HG02885 (cell line): ENCODE data around the gene KIF1B.
"Not testable (repeated sequence)": the region's sequence is repeated elsewhere in the genome, so short reads cannot be mapped to it uniquely, and the experiment has no call there.

Experiments
- ATAC-seq: cut with Tn5 transposase; IDR thresholded peaks from one replicate; pipeline ENCODE4 v1.9.1; 2021; ENCODE audit warnings: mild to moderate bottlenecking; ENCODE audit not compliant: unreplicated experiment, poor library complexity

KIF1B gene

DNA sequence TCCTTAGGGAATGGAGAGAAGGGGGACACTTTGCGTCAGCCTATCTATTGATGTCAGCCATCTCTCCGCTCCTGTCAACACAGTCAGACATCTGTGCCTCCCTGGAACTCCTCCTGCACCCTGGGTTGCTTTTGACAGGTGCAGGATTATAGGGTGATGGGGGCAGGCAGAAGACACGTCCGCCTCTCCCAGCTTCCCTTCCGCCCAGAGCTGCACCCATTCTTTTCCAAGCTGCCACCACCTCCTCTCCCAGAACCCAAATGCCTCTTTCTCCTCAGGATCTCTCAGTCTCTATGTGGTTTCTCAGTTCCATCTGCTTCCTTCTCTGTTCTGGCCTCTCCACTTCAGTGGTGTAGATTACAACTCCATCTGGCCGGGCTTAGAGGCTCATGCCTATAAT, 17.1 kb upstream of the KIF1B start:
- no peak for ATAC-seq

GRCh38 chr1:10195570-10195969, 14.8 kb upstream of the KIF1B start:
- ATAC-seq = no peak

GRCh38 chr1:10196976-10197375, 13.4 kb upstream of the KIF1B start:
- no peak for ATAC-seq

DNA sequence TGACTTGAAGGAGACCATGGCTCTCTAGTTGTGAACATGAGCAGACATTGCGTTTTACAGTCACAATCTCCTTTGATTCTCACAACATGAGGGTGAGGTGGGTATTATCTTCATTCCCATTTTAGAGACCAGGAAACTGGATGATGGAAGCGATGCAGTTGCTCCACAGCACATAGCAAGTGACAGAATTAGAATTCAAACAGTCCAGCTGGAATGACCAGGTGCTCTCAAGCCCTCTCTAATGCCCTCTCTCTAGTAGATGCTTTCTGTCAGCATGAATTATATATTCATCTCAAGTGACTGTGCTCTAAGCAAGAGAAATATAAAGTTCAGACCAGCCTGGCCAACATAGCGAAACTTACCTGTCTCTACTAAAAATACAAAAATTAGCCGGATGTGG, 9.8 kb upstream of the KIF1B start:
- ATAC-seq = no peak

DNA sequence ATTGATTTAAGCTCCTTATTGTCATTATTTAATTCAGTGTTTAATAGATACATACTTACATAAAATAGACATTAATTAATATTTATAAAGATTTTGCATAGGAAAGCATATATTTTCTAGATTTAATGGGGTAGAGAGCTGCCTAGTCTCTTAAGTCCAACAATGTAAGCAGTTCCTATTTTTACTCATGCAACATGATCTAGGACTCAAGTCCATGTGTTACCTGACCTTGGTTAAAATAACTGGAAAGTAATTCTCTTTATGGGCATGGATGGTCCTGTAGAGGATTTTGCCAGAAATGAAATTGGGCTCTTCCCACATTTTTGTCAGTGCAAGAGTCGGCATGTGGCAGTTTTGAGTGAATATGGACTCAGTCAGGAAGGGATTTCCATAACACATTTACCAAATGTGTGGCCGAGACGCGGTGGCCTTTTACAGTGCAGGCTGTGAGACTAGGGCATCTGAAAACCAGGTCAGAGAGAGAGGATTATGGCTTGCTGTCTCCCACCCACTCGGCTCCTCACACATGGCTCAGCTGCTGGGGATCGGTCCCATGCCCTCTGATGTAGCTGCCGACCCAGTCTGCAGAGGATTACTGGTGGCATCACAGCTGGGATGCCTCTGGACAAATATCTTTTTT, 6.2 kb upstream of the KIF1B start:
- no peak for ATAC-seq

DNA sequence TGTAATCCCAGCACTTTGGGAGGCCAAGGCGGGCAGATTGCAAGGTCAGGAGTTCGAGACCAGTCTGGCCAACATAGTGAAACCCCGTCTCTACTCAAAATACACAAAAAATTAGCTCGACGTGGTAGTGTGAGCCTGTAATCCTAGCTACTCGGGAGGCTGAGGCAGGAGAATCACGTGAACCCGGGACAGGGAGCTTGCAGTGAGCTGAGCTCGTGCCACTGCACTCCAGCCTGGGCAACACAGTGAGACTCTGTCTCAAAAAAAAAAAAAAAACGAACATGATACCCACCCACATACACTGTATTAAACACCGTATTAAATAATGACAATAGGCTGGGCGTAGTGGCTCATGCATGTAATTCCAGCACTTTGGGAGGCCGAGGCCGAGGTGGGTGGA, 5.2 kb upstream of the KIF1B start:
- ATAC-seq = not testable (repeated sequence)

GRCh38 chr1:10207810-10208209, 2.6 kb upstream of the KIF1B start:
- ATAC-seq = no peak

DNA sequence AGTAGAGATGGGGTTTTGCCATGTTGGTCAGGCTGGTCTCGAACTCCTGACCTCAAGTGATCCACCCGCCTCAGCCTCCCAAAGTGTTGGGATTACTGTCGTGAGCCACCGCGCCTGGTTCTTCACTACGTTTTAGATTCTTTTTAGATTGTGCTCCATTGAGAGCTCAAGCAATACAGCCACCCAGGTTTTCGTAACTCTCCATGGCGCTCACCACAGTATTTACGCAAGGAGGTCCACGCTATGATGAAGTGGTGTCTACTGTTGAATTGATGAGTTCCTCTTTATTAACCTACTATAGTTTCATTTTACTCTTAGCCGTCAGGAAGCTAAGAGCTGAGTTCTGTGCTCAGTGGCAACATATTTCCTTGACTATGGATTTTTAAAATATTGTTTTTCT, 1.8 kb upstream of the KIF1B start:
- ATAC-seq = no peak

DNA sequence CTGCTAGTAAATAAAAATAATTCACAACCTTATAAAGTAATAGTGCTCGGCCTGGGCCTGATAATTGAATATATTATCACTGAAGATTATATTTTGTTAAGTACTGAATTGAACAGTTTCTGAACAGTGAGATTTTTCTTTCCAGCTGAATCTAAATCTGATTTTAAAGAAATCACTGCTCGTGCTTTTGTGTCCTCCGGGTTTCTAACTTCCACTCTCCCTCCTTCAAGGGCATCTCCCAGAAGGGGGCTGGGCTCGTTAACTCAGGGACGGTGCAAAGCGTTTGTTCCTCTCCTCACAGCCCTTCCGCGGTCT, 823 bp upstream of the KIF1B start:
- no peak for ATAC-seq

DNA sequence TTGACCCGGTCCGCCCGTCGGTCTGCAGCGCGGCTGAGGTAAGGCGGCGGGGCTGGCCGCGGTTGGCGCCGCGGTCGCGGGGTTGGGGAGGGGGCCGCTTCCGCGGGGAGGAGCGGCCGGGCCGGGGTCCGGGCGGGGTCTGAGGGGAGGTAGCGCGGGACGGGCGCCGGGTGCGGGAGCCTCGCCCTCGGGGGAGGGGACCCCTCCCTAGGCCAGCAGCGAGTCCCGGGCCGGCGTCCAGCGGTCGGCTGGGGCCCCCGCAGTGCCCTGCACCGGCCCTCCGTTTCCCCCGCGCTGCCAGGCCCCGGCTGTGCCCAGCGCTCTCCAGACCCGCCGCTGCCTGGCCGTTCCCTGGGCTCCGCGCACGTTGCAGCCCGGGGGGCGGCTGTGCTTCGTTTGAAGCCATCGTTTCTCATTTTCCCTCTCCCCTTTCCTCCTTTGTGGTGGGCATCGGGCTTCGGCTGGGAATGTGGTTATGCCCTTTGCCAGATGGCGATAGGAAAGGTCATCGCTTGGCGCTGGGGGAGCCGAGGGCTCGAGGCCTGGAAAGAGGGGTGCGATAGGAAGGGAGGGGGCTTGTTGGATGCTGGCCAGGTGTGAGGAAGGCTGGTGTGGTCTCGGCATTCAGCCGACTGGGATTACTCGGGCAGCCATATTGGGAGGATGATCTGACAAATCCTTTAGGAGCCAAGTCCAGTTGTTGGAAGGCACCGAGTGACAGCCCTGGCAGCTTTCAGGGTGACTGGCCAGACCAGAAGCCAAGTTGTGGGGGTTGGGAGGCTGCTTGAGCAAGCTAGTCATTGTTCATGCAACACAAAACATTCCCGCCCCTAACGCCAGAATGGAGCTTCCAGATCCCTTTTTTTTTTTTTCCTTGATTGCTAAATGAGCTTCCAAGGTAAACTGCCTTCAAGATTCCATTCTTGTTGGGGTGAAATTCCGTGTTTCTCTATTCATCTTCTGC, 753 bp downstream of the KIF1B start:
- peak; percentile 17 for ATAC-seq

DNA sequence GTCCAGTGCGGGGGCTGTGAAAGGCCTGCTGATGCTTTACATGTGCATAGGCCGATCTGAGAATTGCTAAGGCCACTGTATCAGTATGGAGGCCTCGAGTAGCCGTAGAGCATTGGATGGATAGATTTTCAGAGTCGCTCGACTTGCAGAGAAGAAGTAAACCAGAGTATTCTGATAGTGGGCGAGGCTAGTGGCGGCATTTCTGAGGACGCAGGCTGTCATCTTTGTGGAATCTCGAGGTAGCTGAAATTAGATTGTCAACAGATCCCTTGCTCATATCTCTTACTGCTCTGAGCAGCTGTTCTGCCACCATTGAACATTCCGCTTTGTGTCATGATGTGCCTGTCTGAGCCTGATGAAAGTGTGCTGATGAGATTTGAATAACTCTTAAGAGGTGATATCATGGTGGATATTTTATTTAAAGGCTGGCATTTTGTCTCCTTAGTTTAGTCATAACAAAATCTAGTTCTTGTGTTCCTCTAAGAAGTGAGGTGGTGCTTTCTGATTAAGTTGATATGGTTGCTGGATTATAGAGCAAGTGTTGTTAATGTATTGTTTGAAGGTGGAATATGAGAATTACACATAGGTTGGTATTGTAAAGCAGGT, 1.5 kb downstream of the KIF1B start:
- ATAC-seq = no peak

GRCh38 chr1:10212476-10212875, 2.1 kb downstream of the KIF1B start:
- no peak for ATAC-seq

DNA sequence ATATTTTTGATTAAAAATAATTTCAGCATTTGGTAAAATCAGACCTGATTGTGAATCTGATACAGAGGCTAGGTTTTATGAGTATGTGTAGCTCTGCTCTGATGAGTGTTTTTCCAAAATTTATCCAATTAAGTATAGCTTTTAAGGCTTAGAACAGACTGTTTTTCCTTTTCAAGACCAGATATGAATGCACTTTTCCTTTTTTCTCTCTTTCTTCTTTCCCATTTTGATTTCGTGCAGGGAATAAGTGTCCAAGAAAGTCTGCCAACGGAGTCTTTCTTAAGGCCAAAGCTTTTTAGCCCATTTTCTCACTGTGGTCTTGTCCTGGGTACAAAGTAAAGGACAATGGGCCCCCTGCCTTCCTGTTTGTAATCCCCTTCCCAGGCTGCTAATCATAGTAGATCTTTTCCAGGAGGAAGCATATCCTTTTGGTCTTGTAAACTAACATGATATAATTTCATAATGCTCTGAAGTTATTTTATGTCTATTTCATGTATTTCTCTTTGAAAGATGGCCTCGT, 2.9 kb downstream of the KIF1B start:
- ATAC-seq = no peak

- ATAC-seq = no peak
Observed at GRCh38 chr1:10216090-10216749, 5.8 kb downstream of the KIF1B start.

DNA sequence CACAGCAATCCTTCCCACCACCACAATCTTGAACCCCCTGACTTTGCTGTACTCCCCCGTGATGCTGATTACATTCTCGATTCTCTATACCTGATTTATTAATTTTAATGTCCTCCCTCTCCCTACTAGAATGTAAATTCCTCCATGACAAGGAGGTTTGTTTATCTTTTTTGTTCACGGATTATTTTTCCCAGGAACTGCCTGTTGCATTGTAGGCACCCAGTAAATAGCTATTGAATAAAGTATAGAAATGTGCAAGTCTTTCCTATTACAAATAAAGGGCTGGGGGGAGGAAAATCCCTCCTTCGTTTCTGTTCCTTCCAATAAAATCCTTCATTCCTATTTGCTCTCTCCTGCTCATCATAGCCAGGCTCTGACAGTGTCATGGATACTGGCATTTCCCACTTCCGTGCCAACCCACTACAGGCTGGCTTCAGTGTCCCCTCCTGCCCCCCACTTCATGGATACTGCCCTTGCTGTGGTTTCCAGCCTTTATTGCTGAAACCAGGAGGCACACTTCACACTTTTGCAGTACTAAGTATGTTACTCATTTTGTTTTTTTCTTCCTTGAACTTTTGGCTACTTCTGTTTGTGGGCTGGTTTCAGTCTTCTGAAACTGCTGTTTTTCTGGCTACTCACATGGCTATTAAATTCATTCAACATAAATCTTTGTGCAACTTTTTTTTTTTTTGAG, 7.5 kb downstream of the KIF1B start:
- no peak for ATAC-seq

- no peak for ATAC-seq
Observed at GRCh38 chr1:10220200-10220599, 9.8 kb downstream of the KIF1B start.

DNA sequence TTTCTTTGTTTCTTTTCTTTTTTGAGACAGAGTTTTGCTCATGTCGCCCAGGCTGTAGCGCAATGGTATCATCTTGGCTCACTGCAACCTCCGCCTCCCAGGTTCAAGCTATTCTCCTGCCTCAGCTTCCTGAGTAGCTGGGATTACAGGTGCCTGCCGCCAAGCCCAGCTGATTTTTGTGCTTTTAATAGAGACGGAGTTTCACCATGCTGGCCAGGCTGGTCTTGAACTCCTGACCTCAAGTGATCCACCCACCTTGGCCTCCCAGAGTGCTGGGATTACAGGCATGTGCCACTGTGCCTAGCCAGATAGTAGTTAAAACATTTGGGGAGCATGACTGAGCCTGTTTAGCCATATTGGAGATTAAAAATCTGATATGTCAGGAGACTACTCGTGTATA, 10.3 kb downstream of the KIF1B start:
- ATAC-seq = not testable (repeated sequence)

- ATAC-seq = no peak
Observed at GRCh38 chr1:10225573-10225972, 15.2 kb downstream of the KIF1B start.

- no peak for ATAC-seq
Observed at GRCh38 chr1:10228528-10228927, 18.2 kb downstream of the KIF1B start.

DNA sequence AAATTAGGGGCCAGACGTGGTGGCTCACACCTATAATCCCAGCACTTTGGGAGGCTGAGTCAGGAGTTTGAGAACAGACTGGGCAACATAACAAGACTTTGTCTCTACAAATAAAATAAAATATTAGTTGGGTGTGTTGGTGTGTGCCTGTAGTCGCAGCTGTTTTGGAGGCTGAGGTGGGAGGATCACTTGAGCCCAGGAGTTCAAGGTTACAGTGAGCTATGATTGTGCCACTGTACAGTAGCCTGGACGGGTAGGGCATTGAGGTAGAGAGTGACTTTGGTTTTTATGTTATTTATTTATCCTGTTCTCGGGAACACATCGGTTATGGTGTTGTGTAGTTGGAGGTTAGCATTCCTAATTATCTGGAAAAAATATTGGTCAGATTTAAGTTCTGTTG, 19.5 kb downstream of the KIF1B start:
- no peak for ATAC-seq
